GM12891 (cell line): ENCODE measurements around the gene HSPBP1.

Experiments used
- POLR2A ChIP-seq: IDR thresholded peaks from 2 replicates; pipeline ENCODE4 v1.6.1; 2011; ENCODE audit warnings: low read depth, low read length, control low read depth
- POLR2AphosphoS5 ChIP-seq: IDR thresholded peaks from 2 replicates; pipeline ENCODE4 v1.6.1; 2011; ENCODE audit warnings: low read depth, low read length, control low read depth
- TAF1 ChIP-seq: IDR thresholded peaks from 2 replicates; pipeline ENCODE4 v1.6.1; 2011; ENCODE audit warnings: low read depth, low read length, control low read depth

- TF ChIP-seq TAF1 (no peak), POLR2A (no peak), POLR2AphosphoS5 (no peak)
These were observed 7.8 kb downstream of the HSPBP1 start for GRCh38 chr19:55272142-55272541.
